Measurements from ENCODE around the gene PPP1R13B. TPM values are rescaled to one million over a fixed set of nuclear protein-coding genes. Genes with fewer than 3 reads are reported as not detected.

PPP1R13B gene
- total RNA-seq, 1 donor from 2014 or later: 63.9 TPM

GRCh38 chr14:103690332-103690731, 157.0 kb downstream of the PPP1R13B start:
- Mint-ChIP-seq H3K27me3 (ENCODE audit: unreplicated experiment) (peaks cover 3% of the 10 kb centered on the region), H3K4me1 (ENCODE audit: unreplicated experiment) (peaks cover under 1% of the 10 kb centered on the region), H3K4me3 (ENCODE audit: unreplicated experiment) (no peak overlapping the region), H3K9me3 (ENCODE audit: unreplicated experiment) (no peaks in the 10 kb centered on the region), H3K27ac (ENCODE audit: unreplicated experiment) (peak overlapping the region; percentile 4), H3K36me3 (ENCODE audit: low read depth, unreplicated experiment) (peaks cover 26% of the 10 kb centered on the region)
- no peak for DNase-seq (ENCODE audit: low spot score)
- TF ChIP-seq, protein P1, sequence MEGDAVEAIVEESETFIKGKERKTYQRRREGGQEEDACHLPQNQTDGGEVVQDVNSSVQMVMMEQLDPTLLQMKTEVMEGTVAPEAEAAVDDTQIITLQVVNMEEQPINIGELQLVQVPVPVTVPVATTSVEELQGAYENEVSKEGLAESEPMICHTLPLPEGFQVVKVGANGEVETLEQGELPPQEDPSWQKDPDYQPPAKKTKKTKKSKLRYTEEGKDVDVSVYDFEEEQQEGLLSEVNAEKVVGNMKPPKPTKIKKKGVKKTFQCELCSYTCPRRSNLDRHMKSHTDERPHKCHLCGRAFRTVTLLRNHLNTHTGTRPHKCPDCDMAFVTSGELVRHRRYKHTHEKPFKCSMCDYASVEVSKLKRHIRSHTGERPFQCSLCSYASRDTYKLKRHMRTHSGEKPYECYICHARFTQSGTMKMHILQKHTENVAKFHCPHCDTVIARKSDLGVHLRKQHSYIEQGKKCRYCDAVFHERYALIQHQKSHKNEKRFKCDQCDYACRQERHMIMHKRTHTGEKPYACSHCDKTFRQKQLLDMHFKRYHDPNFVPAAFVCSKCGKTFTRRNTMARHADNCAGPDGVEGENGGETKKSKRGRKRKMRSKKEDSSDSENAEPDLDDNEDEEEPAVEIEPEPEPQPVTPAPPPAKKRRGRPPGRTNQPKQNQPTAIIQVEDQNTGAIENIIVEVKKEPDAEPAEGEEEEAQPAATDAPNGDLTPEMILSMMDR (IDR thresholded peaks at IDR 0.05; ENCODE audit: unreplicated experiment): no peak

GRCh38 chr14:103688906-103689902, 158.2 kb downstream of the PPP1R13B start:
- TF ChIP-seq, protein P1 (IDR thresholded peaks at IDR 0.05; ENCODE audit: unreplicated experiment): no peak
- Mint-ChIP-seq H3K36me3 (ENCODE audit: low read depth, unreplicated experiment) (peaks cover 25% of the 10 kb centered on the region), H3K27me3 (ENCODE audit: unreplicated experiment) (peaks cover 3% of the 10 kb centered on the region), H3K4me3 (ENCODE audit: unreplicated experiment) (no peak overlapping the region), H3K4me1 (ENCODE audit: unreplicated experiment) (no peaks in the 10 kb centered on the region), H3K27ac (ENCODE audit: unreplicated experiment) (peak overlapping the region; percentile 4), H3K9me3 (ENCODE audit: unreplicated experiment) (no peaks in the 10 kb centered on the region)
- DNase-seq (ENCODE audit: low spot score): no peak

- H3K4me3 Mint-ChIP-seq (ENCODE audit: unreplicated experiment): no peak overlapping the region
- DNase-seq (ENCODE audit: low spot score): no peak
- H3K27me3 Mint-ChIP-seq (ENCODE audit: unreplicated experiment): peaks cover 3% of the 10 kb centered on the region
- TF ChIP-seq, protein P1 (IDR thresholded peaks at IDR 0.05; ENCODE audit: unreplicated experiment): no peak
- peaks cover 24% of the 10 kb centered on the region for H3K36me3 Mint-ChIP-seq (ENCODE audit: low read depth, unreplicated experiment)
- no peaks in the 10 kb centered on the region for H3K4me1 Mint-ChIP-seq (ENCODE audit: unreplicated experiment)
- no peaks in the 10 kb centered on the region for H3K9me3 Mint-ChIP-seq (ENCODE audit: unreplicated experiment)
- H3K27ac Mint-ChIP-seq (ENCODE audit: unreplicated experiment): no peak overlapping the region
These were observed 158.9 kb downstream of the PPP1R13B start for GRCh38 chr14:103688441-103688840.

GRCh38 chr14:103687712-103688111, 159.7 kb downstream of the PPP1R13B start:
- Mint-ChIP-seq H3K27me3 (ENCODE audit: unreplicated experiment) (peaks cover 3% of the 10 kb centered on the region), H3K9me3 (ENCODE audit: unreplicated experiment) (no peaks in the 10 kb centered on the region), H3K4me1 (ENCODE audit: unreplicated experiment) (no peaks in the 10 kb centered on the region), H3K4me3 (ENCODE audit: unreplicated experiment) (no peak overlapping the region), H3K27ac (ENCODE audit: unreplicated experiment) (no peak overlapping the region), H3K36me3 (ENCODE audit: low read depth, unreplicated experiment) (peaks cover 31% of the 10 kb centered on the region)
- DNase-seq (ENCODE audit: low spot score): no peak
- TF ChIP-seq, protein P1 (IDR thresholded peaks at IDR 0.05; ENCODE audit: unreplicated experiment): no peak

Measured in endothelial cell (in vitro differentiated cells).